Measurements from ENCODE around the gene OR10G2. TPM values are rescaled to one million over a fixed set of nuclear protein-coding genes. Genes with fewer than 3 reads are reported as not detected.
"Not testable (repeated sequence)": the region's sequence is repeated elsewhere in the genome, so short reads cannot be mapped to it uniquely, and the experiment has no call there.

The OR10G2 gene
- total and polyA plus RNA-seq, 2 donors (not counting 1 experiment from before 2014, with no cell fraction given): not detected

DNA sequence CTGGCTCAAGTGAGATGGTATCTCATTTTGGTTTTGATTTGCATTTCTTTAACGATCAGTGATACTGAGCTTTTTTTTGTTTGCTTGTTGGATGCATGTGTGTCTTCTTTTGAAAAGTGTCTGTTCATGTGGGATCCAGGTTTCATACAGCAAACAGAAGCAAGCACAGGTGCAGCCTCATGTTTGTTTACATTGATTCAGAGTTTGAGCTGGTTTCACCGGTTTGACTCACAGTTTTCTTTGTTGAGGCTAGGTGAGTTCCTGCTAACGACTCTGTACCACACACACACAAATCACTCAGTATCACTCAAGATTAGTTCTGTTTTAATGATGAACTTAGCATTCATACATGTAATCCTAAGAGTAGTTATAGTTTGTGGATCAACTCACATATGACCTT is 3.7 kb downstream of the OR10G2 start:
- Histone ChIP-seq H3K9me3 (ENCODE audit: control insufficient read depth, insufficient read depth, low read depth, low read length) (no peaks in the 10 kb centered on the region), H2AFZ (ENCODE audit: low read length) (no peak overlapping the region), H3K36me3 (ENCODE audit: control insufficient read depth, insufficient read depth, low read length) (no peaks in the 10 kb centered on the region), H3K4me2 (ENCODE audit: extremely low read depth, insufficient read depth, low read length) (no peak overlapping the region), H3K27ac (ENCODE audit: insufficient read depth, low read length) (no peak overlapping the region), H3K9ac (ENCODE audit: insufficient read depth, low read length) (no peak overlapping the region), H3K79me2 (ENCODE audit: control insufficient read depth, insufficient read depth, low read length) (no peaks in the 10 kb centered on the region), H4K20me1 (ENCODE audit: control insufficient read depth, extremely low read depth, insufficient read depth, low read length) (no peaks in the 10 kb centered on the region), H3K4me1 (ENCODE audit: control insufficient read depth, extremely low read depth, insufficient read depth, low read length) (no peaks in the 10 kb centered on the region), H3K27me3 (ENCODE audit: control insufficient read depth, insufficient read depth, low read length) (no peaks in the 10 kb centered on the region), H3K4me3 (replicated peaks in 1 of 4; ENCODE audit: control extremely low read depth in 1 of 4, insufficient read depth in 1 of 4, low read depth in 3 of 4, low read length in 4 of 4) (no peak overlapping the region)
- no peak for DNase-seq (ENCODE audit: low read depth in 2 of 2)
- no peak for TF ChIP-seq CTCF (conservative IDR thresholded peaks at IDR 0.05 in 1 of 2, IDR thresholded peaks at IDR 0.05 in 1 of 2; ENCODE audit: low read depth in 1 of 2, low read length in 2 of 2)
- no peak for TF ChIP-seq EZH2 (IDR thresholded peaks at IDR 0.05; ENCODE audit: low read length, missing control alignments)

DNA sequence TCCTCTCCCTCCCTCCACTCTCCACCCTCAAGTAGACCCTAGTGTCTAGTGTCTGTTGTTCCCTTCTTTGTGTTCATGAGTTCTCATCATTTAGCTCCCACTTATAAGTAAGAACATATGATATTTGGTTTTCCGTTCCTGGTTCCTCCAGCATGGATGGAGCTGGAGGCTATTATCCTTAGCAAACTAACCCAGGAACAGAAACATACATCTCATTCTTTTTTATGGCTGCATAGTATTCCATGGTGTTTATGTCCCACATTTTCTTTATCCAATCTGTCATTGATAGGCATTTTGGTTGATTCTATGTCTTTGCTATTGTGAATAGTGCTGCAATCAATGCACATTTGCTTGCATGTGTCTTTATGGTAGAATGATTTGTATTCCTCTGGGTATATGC is 4.2 kb downstream of the OR10G2 start:
- H3K79me2 ChIP-seq (ENCODE audit: control insufficient read depth, insufficient read depth, low read length); H3K27me3 ChIP-seq (ENCODE audit: control insufficient read depth, insufficient read depth, low read length); H4K20me1 ChIP-seq (ENCODE audit: control insufficient read depth, extremely low read depth, insufficient read depth, low read length); DNase-seq (ENCODE audit: low read depth in 2 of 2); H3K27ac ChIP-seq (ENCODE audit: insufficient read depth, low read length); H3K4me1 ChIP-seq (ENCODE audit: control insufficient read depth, extremely low read depth, insufficient read depth, low read length); H3K9ac ChIP-seq (ENCODE audit: insufficient read depth, low read length); H3K4me3 ChIP-seq (replicated peaks in 1 of 4; ENCODE audit: control extremely low read depth in 1 of 4, insufficient read depth in 1 of 4, low read depth in 3 of 4, low read length in 4 of 4); H3K36me3 ChIP-seq (ENCODE audit: control insufficient read depth, insufficient read depth, low read length); H3K4me2 ChIP-seq (ENCODE audit: extremely low read depth, insufficient read depth, low read length); H3K9me3 ChIP-seq (ENCODE audit: control insufficient read depth, insufficient read depth, low read depth, low read length); H2AFZ ChIP-seq (ENCODE audit: low read length): not testable (repeated sequence)

GRCh38 chr14:21626491-21627230 is 8.1 kb downstream of the OR10G2 start:
- H2AFZ ChIP-seq (ENCODE audit: low read length): no peak overlapping the region
- no peaks in the 10 kb centered on the region for H3K9me3 ChIP-seq (ENCODE audit: control insufficient read depth, insufficient read depth, low read depth, low read length)
- no peak for DNase-seq (ENCODE audit: low read depth in 2 of 2)
- no peaks in the 10 kb centered on the region for H3K4me1 ChIP-seq (ENCODE audit: control insufficient read depth, extremely low read depth, insufficient read depth, low read length)
- H3K27ac ChIP-seq (ENCODE audit: insufficient read depth, low read length): no peak overlapping the region
- no peaks in the 10 kb centered on the region for H3K36me3 ChIP-seq (ENCODE audit: control insufficient read depth, insufficient read depth, low read length)
- no peaks in the 10 kb centered on the region for H4K20me1 ChIP-seq (ENCODE audit: control insufficient read depth, extremely low read depth, insufficient read depth, low read length)
- H3K9ac ChIP-seq (ENCODE audit: insufficient read depth, low read length): no peak overlapping the region
- H3K4me3 ChIP-seq (replicated peaks in 1 of 4; ENCODE audit: control extremely low read depth in 1 of 4, insufficient read depth in 1 of 4, low read depth in 3 of 4, low read length in 4 of 4): no peak overlapping the region
- H3K4me2 ChIP-seq (ENCODE audit: extremely low read depth, insufficient read depth, low read length): no peak overlapping the region
- TF ChIP-seq CTCF (conservative IDR thresholded peaks at IDR 0.05 in 1 of 2, IDR thresholded peaks at IDR 0.05 in 1 of 2; ENCODE audit: low read depth in 1 of 2, low read length in 2 of 2): no peak
- H3K79me2 ChIP-seq (ENCODE audit: control insufficient read depth, insufficient read depth, low read length): no peaks in the 10 kb centered on the region
- H3K27me3 ChIP-seq (ENCODE audit: control insufficient read depth, insufficient read depth, low read length): no peaks in the 10 kb centered on the region
